Tongue (tissue), 2 donors: ENCODE results near the gene OR10H1. TPM values are rescaled to one million over a fixed set of nuclear protein-coding genes. Genes with fewer than 3 reads are reported as not detected.
A peak's percentile ranks its signal among the peaks of the same experiment; 100 is the strongest.
"Not testable (repeated sequence)": the region's sequence is repeated elsewhere in the genome, so short reads cannot be mapped to it uniquely, and the experiment has no call there.

Source experiments
- DNase-seq: peaks from one replicate; pipeline ENCODE4 v3.0.0-alpha.2; 2015
- total RNA-seq: library from RNA; depleted of rRNA; stranded (reverse); fragments of >200 nt; gene quantifications from one replicate; pipeline ENCODE4 v1.2.3, GENCODE V29; 2014

The OR10H1 gene
- total RNA-seq, 1 donor from 2014 or later, result not detected

GRCh38 chr19:15828611-15829305, 13.3 kb upstream of the OR10H1 start:
- not testable (repeated sequence) for DNase-seq

DNA sequence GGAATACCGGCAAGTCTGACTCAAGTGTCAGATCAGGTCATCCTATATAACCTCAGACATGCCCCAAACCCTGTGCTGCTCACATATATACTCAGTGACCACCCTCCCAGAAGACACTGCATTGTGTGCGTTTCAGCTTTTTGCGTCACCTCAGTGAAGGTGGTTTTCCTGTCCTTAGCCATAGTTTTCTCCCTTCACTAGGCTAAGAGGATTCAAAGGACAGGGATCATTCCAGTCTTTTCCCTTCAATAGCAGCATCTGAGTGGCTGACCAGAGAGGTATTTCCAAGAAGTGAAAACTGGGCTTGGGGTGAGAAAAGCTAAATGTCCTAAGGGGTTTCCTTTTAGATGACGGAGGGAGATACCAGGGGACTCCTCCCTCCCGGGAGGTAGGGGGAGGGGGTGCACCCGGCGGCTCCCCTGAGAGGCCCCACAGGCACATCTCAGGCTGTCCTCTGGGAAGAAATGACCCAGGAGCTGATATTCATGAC, 12.7 kb upstream of the OR10H1 start:
- DNase-seq, result no peak

GRCh38 chr19:15825753-15826152, 10.3 kb upstream of the OR10H1 start:
- DNase-seq, result no peak

DNA sequence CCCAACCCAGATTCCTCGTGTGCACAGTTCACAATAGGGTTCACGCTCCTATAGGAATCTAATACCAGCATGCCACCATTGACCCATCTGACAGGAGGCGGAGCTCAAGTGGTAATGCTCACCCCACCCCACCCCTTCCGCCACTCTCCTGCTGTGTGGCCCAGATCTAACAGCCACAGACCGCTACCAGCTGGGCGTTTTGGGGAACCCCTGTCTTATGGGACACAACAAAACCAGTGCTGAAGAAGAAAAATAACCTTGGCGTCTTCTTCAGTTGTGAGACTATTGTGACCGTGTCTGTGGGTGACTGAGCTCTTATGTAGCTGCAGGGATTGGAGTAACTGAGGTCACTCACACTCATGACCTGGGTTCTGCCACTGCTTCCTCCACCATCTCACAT, 5.2 kb upstream of the OR10H1 start:
- DNase-seq, result no peak

GRCh38 chr19:15813916-15814315, 1.5 kb downstream of the OR10H1 start:
- no peak for DNase-seq

DNA sequence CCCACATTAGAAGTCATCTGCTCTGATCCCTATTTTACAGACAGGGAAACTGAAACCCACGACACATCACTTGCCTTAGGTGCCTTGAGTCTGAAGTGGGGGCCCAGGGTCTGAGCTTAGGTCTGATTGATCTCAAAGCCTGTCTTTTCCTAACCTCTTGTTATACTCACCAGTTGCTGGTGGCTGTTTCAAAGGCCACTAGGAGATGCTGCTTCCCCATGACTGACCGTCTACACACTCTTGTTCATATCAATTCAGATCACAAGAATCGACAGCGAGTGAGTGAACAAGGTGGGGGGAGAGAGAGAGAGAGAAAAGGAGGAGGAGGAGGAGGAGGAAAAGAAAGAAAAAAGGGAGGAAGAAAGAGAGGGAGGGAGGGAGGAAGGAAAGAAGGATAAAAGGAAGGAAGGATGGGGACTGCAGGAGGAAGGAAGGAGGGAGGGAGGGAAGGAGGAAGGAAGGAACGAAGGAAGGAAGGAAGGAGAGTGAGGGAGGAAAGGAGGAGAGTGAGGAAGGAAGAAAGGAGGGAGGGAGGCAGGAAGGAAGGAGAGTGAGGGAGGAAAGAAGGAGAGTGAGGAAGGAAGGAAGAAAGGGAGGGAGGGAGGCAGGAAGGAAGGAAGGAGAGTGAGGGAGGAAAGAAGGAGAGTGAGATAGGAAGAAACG, 3.3 kb downstream of the OR10H1 start:
- DNase-seq, result peak; percentile 7

GRCh38 chr19:15811476-15811875, 4.0 kb downstream of the OR10H1 start:
- DNase-seq, result no peak

- peak; percentile 14 for DNase-seq
Measured at GRCh38 chr19:15810335-15810734, 5.1 kb downstream of the OR10H1 start.

GRCh38 chr19:15794279-15794678, 21.2 kb downstream of the OR10H1 start:
- DNase-seq, result not testable (repeated sequence)

DNA sequence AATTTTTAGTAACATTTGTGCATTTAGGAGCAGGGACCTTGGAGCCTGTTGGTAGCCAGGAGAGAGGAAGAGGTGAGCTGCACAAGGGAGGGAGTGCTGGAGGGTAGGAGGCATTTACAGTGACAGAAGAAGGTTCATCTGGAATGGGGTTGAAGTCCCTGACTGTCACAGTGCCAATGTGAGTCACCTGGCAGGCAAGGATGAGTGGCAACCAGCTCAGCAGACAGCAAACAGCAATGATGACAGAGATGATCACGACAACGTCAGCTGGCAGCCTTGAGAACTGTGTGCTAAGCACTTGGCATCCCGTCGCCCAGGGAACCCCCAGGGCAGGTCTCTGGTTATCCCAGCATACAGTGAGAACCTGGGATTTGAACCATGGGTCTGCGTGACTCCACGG, 25.4 kb downstream of the OR10H1 start:
- no peak for DNase-seq

GRCh38 chr19:15788594-15789270, 26.7 kb downstream of the OR10H1 start:
- no peak for DNase-seq

DNA sequence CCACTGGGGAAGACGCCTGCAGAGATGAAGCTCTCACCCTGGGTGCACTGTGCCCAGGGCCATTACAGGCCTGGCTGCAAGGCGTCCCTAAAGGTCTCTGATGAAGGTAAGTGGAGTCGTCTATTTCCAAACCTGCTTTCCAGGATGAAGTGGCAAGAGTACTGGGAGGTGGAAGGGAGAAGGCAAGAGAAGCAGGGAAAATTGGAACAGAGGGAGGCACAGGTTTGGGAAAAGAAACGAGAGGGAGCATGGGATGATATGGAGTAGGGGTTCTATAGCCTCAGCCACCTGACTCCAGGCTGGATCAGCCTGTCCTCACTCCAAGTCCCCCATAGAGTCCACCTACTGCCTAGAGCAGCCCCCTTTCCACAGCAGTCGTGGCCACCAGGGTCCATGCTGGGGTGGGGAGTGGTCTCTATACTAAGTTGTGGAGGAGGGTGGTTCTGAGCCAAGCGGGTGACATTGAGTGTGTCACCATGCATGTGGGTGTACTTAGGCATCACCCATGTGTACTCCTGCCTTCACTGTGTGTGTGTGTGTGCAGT, 27.8 kb downstream of the OR10H1 start, which contains the start of gene OR10H5:
Gene OR10H5 (plus strand): TSS at position 51 of the 545 bp plus-strand sequence. CDS start 6,388 bp downstream, outside the sequence.
- DNase-seq, result no peak

DNA sequence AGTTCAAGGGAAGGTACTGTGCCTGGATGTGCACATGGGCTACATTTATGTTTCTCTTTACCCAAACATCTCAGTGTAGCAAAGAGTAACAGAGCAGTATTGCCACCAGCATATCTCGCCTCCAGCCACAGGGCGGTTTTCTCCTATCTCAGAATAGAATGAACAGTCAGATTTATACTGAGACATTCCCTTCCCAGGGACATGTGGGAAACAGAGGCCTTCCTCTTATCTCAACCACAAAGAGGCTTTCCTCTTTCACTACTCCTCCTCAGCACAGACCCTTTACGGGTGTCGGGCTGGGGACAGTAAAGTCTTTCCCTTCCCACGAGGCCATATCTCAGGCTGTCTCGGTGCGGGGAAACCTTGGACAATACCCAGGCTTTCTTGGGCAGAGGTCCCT, 32.6 kb downstream of the OR10H1 start:
- DNase-seq, result not testable (repeated sequence)

DNA sequence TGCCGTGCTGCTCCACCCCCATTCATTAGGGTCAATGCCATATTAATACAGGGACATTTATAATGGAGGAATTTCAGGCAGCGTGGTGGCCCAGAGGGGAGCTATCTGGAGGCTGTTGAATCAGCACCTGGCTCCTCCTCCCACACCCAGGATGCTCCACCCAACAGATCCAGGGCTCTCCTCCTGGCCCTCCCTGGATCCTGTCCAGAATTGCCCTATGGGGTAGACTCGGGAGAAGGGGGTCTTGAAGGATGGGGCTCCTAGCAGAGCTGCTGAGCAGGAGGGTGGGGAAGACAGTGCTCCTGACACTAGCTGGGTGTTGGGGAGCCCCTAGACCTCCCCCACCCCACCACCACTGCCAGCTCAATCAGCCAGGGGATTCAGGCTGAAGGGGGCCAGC, 33.3 kb downstream of the OR10H1 start:
- no peak for DNase-seq

GRCh38 chr19:15781661-15782060, 33.8 kb downstream of the OR10H1 start:
- no peak for DNase-seq

DNA sequence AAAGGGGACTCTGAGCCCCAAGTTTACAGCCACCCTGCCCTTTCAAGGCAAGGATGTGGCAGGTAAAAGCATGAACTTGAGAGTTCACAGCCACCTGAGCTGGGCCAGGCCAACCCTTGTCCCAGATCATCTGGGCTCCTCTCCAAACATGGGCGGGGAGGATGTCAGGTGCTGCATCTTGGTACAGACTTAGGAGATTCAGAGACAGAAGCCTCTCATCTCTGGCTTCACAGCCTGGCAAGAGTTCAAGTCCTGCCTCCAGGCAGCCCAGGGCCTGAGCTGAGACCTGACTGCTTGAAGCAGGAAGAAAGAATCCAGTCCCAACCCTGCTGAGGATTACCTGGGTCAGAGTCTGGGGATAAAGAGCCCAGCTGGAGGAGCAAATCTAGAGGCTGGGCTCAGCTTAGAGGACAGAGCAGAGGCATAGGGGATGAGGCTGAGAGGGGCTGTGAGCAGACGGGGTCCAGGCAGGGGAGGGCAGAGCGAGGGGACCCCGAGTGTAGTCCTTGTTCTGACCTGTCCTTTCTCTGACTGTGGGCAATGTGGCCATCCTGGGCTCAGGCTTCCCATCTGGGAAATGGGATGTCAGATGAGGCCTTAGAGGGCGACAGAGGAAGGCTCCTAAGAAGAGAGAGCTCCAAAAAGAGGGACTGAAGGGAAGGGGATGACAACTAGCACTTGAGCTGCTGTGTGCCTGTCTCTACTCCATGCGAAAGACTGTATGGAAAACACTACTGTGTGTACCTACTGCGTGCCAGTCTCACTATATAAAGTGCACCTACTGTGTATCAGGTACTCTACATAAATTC, 34.6 kb downstream of the OR10H1 start:
- peak; percentile 16 for DNase-seq

DNA sequence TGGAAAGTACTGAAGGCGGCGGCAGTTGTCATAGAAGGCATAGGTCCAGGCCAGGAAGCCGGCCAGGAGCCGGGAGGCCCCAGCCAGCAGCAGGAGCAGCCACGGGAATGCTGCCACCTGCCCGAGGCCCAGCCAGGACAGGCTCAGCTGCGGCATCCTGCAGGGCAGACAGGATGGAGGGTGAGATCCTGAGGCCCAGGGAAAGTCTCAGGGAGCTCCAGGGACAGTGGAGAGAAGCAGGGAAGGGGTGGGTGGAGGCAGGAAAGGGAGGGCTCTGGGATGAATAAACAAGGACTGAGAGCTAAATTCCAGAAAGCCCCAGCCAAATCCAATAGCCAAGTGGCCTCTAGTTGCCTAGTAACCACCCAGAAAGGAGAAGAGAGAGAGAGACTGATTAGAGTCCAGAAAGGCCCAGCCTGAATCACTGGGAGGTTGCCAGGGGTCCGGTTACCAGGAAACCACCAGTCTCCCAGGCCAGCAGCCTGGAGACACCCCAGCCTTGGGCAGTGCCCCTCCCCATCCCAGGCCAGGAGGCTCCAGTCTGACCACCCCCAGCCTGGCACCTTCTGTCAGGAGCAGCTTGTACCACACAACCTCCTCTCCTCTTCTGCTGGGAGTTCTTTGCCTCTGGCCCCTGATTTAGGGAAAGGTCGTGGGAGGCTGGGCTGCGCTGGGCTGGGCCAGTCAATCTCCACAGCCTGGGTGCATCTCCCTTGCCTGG, 35.5 kb downstream of the OR10H1 start:
- peak; percentile 75 for DNase-seq

DNA sequence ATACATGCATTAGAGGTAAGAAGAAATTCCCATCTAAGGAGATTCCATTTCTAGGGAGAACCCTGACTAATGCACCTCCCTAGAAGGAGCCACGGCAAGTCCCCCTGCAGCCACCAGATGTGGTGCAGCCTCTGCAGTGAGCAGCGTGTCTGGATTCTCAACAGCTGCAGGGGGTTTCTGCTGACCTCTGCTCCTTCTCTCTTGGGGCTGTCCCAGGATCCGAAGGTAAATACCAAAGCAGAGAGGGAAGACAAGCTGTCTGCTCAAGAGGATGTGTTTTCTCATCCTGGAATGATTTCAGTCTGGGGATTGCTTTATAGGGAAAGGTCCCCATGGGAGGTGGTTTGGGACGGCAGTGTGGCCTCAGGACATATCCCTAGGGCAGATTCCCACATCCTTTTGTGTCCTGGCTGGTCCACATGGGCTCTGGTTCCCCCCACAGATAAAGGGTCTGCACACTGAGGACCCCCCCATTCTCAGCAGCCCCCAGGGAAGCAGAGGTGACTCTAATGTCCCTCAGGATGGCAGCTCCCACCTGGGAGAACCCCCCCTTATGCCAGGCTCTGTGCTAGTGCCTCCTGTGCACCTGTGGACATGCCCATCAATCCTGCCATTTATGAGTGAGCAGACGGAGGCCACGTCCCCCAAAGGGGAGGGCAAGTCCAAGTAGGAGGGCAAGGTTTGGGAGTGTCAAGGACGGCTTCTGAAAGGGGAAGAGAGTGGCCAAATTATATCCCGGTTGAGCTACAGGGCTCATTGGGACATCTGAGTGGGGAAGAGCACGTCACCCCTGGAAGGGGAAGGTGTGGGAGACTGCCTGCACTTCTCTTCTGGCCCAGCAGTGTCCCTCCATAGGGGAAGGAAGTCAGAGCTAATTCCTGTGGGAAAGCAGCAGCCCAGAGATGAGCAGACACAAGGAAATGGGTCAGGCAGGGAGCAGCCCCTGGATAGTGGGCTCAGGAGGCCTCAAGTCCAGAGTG, 38.2 kb downstream of the OR10H1 start:
- no peak for DNase-seq

GRCh38 chr19:15776264-15776663, 39.2 kb downstream of the OR10H1 start:
- no peak for DNase-seq

GRCh38 chr19:15775249-15775648, 40.2 kb downstream of the OR10H1 start:
- DNase-seq, result no peak
